HG03575 (cell line): Measurements from ENCODE around the gene CSF1.
"Not testable (repeated sequence)": the region's sequence is repeated elsewhere in the genome, so short reads cannot be mapped to it uniquely, and the experiment has no call there.

ENCODE experiments used
- ATAC-seq: cut with Tn5 transposase; IDR thresholded peaks from one replicate; pipeline ENCODE4 v1.9.1; 2021; ENCODE audit not compliant: unreplicated experiment, insufficient number of reproducible peaks, low FRiP score; ENCODE audit errors: extremely low read depth

CSF1 gene, protein sequence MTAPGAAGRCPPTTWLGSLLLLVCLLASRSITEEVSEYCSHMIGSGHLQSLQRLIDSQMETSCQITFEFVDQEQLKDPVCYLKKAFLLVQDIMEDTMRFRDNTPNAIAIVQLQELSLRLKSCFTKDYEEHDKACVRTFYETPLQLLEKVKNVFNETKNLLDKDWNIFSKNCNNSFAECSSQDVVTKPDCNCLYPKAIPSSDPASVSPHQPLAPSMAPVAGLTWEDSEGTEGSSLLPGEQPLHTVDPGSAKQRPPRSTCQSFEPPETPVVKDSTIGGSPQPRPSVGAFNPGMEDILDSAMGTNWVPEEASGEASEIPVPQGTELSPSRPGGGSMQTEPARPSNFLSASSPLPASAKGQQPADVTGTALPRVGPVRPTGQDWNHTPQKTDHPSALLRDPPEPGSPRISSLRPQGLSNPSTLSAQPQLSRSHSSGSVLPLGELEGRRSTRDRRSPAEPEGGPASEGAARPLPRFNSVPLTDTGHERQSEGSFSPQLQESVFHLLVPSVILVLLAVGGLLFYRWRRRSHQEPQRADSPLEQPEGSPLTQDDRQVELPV

GRCh38 chr1:109910123-109910962 lies at the start of gene CSF1:
Gene CSF1, plus strand, starts transcription at chr1:109910849. Its CDS starts 175 bp downstream, at chr1:109911024.
- no peak for ATAC-seq

DNA sequence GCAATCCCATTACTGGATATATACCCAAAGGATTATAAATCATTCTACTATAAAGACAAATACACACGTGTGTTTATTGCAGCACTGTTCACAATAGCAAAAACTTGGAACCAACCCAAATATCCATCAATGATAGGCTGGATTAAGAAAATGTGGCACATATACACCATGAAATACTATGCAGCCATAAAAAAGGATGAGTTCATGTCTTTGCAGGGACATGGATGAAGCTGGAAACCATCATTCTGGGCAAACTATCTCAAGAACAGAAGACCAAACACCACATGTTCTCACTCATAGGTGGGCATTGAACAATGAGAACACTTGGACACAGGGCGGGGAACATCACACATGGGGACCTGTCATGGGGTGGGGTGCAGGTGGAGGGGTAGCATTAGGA lies 49.0 kb upstream of the CSF1 start:
- ATAC-seq, result not testable (repeated sequence)

- no peak for ATAC-seq
Measured at GRCh38 chr1:109863667-109864046, 47.0 kb upstream of the CSF1 start.

DNA sequence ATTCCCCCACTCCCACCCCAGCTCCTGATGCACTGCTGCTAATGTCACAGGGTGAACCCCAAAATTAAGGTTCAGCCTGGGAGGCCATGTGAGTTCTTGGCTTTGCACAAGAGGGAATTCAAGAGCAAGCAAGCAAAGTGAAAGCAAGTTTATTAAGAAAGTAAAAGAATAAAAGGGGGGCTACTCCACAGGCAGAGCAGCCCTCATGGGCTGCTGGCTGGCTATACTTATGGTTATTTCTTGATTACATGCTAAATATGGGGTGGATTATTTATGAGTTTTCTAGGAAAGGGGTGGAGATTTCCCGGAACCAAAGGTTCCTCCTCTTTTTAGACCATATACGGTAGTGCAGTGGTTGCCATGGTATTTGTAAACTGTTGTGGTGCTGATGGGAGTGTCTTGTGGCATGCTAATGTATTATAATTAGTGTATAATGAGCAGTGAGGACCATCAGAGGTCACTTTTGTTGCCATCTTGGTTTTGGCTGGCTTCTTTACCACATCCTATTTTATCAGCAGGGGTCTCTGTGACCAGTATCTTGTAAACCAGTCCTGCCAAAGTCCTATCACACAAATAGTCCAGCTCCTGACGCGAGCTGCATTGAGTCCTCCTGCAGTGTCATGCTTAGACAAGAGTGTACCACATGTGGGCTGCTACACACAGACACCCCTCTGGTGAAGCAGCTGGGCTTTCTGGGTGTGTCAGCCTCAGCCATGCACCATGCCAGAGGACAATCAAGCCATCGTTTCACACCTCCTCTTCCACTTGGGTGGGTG lies 46.4 kb upstream of the CSF1 start:
- no peak for ATAC-seq

- ATAC-seq, result no peak
Measured at GRCh38 chr1:109864930-109865612, 45.6 kb upstream of the CSF1 start.

GRCh38 chr1:109866071-109866470 lies 44.6 kb upstream of the CSF1 start:
- ATAC-seq, result no peak

GRCh38 chr1:109873278-109874175 lies 37.1 kb upstream of the CSF1 start:
- ATAC-seq, result no peak

- no peak for ATAC-seq
Measured at GRCh38 chr1:109874445-109874844, 36.2 kb upstream of the CSF1 start.

- ATAC-seq, result no peak
Measured at GRCh38 chr1:109875874-109876273, 34.8 kb upstream of the CSF1 start.

- no peak for ATAC-seq
Measured at GRCh38 chr1:109876617-109877316, 33.9 kb upstream of the CSF1 start.

- no peak for ATAC-seq
Measured at GRCh38 chr1:109877317-109877771, 33.3 kb upstream of the CSF1 start.

DNA sequence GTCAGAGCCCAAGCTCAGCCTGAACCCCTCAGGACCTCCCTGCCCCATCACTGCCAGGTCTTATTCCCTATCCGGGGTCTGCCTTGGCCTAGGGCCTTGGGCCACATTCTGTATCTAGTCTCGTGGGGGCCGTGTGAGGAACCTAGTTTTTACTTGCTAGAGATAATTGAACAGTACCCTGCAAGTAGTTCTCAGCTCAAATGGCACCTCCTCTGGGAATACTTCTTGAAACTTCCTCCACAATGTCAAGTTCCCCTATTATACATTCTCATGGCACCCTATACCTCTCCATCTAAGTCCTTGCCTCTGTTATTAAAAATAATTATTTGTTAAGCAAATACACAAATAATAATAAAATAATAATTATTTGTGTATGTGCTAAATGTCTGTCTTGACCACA lies 32.9 kb upstream of the CSF1 start:
- ATAC-seq, result no peak

GRCh38 chr1:109878531-109879104 lies 32.0 kb upstream of the CSF1 start:
- ATAC-seq, result no peak

- ATAC-seq, result not testable (repeated sequence)
Measured at GRCh38 chr1:109879371-109879770, 31.3 kb upstream of the CSF1 start.

GRCh38 chr1:109879881-109880525 lies 30.6 kb upstream of the CSF1 start:
- no peak for ATAC-seq
